ENCODE measurements around the gene FJX1.

DNA sequence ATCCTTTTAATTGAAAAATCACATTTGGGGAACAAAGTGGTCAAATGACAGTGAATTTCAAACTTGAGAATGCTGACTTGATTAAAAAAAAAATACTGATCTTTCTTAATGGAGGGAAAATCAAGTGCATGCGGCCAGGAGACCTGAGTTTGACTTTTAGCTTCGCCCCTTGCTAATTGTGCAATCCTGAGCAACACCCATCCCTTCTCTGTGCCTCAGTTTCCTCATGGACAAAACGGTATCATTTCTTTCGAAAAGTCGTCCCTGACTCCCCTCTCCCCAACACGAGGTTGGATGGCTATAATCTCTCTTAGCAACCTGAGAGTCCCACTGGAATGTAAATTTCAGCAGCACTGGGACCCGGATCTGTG, 959 bp upstream of the FJX1 start:
- no peak for TF ChIP-seq TAF1 (IDR thresholded peaks at IDR 0.05; ENCODE audit: borderline replicate concordance, low read depth, low read length)
- TF ChIP-seq POLR2AphosphoS5 (IDR thresholded peaks at IDR 0.05; ENCODE audit: low read depth, low read length) = no peak

Measured in GM12892 (cell line).